OCI-LY1 (cell line): ENCODE measurements around the gene RASSF10.

ENCODE experiments used
- H2AFZ ChIP-seq: fragments of 200-600 bp; sonication (generic), shearing (Covaris generic); 2 replicates; pipeline ENCODE4 v1.6.0; 2014; ENCODE audit warnings: antibody characterized with exemption, mild to moderate bottlenecking, low read length
- H3F3A ChIP-seq: fragments of 200-600 bp; sonication (generic), shearing (Covaris generic); 2 replicates; pipeline ENCODE4 v1.6.0; 2014; ENCODE audit warnings: mild to moderate bottlenecking, antibody characterized with exemption, low read length, moderate library complexity; ENCODE audit not compliant: insufficient read depth
- H3K27ac ChIP-seq: fragments of 200-600 bp; sonication (generic); 2 replicates; pipeline ENCODE4 v1.5.1; 2014; ENCODE audit warnings: low read length, mixed run types, mild to moderate bottlenecking, low read depth; ENCODE audit not compliant: poor library complexity, severe bottlenecking
- H3K27me3 ChIP-seq: fragments of 200-600 bp; sonication (generic); 2 replicates; pipeline ENCODE4 v1.6.0; 2014; ENCODE audit warnings: antibody characterized with exemption, mild to moderate bottlenecking, low read length, moderate library complexity; ENCODE audit not compliant: insufficient read depth
- H3K36me3 ChIP-seq: fragments of 200-600 bp; sonication (generic); 2 replicates; pipeline ENCODE4 v1.6.1; 2014; ENCODE audit warnings: mild to moderate bottlenecking, antibody characterized with exemption, low read length, moderate library complexity, mixed read lengths; ENCODE audit not compliant: insufficient read depth
- H3K4me1 ChIP-seq: fragments of 200-600 bp; sonication (generic); 2 replicates; pipeline ENCODE4 v1.5.1; 2014; ENCODE audit warnings: mild to moderate bottlenecking, low read length, moderate library complexity; ENCODE audit not compliant: insufficient read depth, severe bottlenecking
- H3K4me2 ChIP-seq: fragments of 200-600 bp; sonication (generic), shearing (Covaris generic); 2 replicates; pipeline ENCODE4 v1.6.1; 2014; ENCODE audit warnings: low read length
- H3K4me3 ChIP-seq: fragments of 200-600 bp; sonication (generic); 2 replicates; pipeline ENCODE4 v1.5.1; 2014; ENCODE audit warnings: low read length, low read depth, mild to moderate bottlenecking, mixed read lengths; ENCODE audit not compliant: poor library complexity, severe bottlenecking
- H3K79me2 ChIP-seq: fragments of 200-600 bp; shearing (Covaris generic); 2 replicates; pipeline ENCODE4 v1.6.1; 2016; ENCODE audit warnings: mixed run types, low read length, mixed read lengths; ENCODE audit not compliant: insufficient read depth
- H3K9ac ChIP-seq: fragments of 200-600 bp; sonication (generic), shearing (Covaris generic); 2 replicates; pipeline ENCODE4 v1.6.1; 2014; ENCODE audit warnings: mild to moderate bottlenecking, low read length, mixed read lengths
- H3K9me2 ChIP-seq: fragments of 200-600 bp; sonication (generic), shearing (Covaris generic); 2 replicates; pipeline ENCODE4 v1.6.1; 2014; ENCODE audit warnings: low read depth, mild to moderate bottlenecking, low read length, mixed read lengths
- H3K9me3 ChIP-seq: fragments of 200-600 bp; shearing (Covaris generic); 2 replicates; pipeline ENCODE4 v1.6.1; 2014; ENCODE audit warnings: low read length, mixed read lengths
- H4K20me1 ChIP-seq: fragments of 200-600 bp; sonication (generic), shearing (Covaris generic); 2 replicates; pipeline ENCODE4 v1.6.0; 2016; ENCODE audit warnings: mild to moderate bottlenecking, low read length; ENCODE audit not compliant: insufficient read depth
- EZH2 ChIP-seq: fragments of 200-600 bp; sonication (generic), shearing (Covaris generic); IDR thresholded peaks from 2 replicates; pipeline ENCODE4 v1.8.0; 2017; ENCODE audit warnings: borderline replicate concordance, mixed run types, mild to moderate bottlenecking, antibody characterized with exemption, low read length, moderate library complexity, mixed read lengths
- TF ChIP-seq, protein P1 (sequence below): fragments of 200-600 bp; sonication (generic), shearing (Covaris generic); IDR thresholded peaks from 2 replicates; pipeline ENCODE4 v1.5.1; 2017; ENCODE audit warnings: mild to moderate bottlenecking, antibody characterized with exemption, low read length, moderate library complexity, mixed read lengths

RASSF10 gene

DNA sequence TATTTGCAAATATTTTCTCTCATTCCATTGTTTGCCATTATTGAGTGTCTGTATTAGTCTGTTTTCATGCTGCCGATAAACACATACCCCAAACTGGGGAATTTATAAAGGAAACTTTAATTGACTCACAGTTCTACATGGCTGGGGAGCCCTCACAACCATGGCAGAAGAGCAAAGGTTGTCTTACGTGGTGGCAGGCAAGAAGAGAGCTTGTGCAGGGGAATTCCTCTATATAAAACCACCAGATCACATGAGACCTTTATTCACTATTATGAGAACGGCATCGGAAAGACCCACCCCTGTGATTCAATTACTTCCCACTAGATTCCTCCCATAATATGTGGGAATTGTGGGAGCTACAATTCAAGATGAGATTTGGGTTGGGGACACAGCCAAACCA lies 10.2 kb downstream of the RASSF10 start:
- Histone ChIP-seq H3K27me3 (no peaks in the 10 kb centered on the region), H3K9me3 (no peaks in the 10 kb centered on the region), H3K9me2 (no peaks in the 10 kb centered on the region), H3K27ac (no peak overlapping the region), H3K4me1 (no peaks in the 10 kb centered on the region), H3K36me3 (no peaks in the 10 kb centered on the region), H2AFZ (no peak overlapping the region), H3F3A (no peaks in the 10 kb centered on the region), H3K9ac (no peak overlapping the region), H3K4me2 (no peak overlapping the region), H4K20me1 (no peaks in the 10 kb centered on the region), H3K4me3 (no peak overlapping the region), H3K79me2 (no peaks in the 10 kb centered on the region)
- TF ChIP-seq, protein P1, sequence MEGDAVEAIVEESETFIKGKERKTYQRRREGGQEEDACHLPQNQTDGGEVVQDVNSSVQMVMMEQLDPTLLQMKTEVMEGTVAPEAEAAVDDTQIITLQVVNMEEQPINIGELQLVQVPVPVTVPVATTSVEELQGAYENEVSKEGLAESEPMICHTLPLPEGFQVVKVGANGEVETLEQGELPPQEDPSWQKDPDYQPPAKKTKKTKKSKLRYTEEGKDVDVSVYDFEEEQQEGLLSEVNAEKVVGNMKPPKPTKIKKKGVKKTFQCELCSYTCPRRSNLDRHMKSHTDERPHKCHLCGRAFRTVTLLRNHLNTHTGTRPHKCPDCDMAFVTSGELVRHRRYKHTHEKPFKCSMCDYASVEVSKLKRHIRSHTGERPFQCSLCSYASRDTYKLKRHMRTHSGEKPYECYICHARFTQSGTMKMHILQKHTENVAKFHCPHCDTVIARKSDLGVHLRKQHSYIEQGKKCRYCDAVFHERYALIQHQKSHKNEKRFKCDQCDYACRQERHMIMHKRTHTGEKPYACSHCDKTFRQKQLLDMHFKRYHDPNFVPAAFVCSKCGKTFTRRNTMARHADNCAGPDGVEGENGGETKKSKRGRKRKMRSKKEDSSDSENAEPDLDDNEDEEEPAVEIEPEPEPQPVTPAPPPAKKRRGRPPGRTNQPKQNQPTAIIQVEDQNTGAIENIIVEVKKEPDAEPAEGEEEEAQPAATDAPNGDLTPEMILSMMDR: no peak
- TF ChIP-seq EZH2: no peak

DNA sequence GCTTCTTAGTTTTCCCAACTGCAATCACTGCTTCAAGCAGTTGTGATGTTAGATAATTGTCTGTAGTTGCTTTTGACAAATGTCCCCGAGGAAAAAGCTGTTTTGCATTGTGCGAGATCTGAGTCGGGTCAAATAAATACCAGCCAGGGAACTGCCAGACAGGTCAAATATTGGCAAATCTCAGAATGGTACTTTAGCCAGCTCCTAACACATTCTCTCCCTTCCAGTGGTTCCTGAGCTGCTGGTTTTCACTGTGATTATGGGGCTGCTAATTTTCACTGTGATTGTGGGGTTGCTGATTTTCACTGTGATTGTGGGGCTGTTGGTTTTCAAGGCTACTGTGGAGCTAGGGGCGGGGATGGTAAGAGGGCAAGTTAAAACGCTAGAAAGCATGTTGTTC lies 14.3 kb downstream of the RASSF10 start:
- Histone ChIP-seq H3K9me2 (no peaks in the 10 kb centered on the region), H3K27ac (no peak overlapping the region), H3K27me3 (no peaks in the 10 kb centered on the region), H3K9ac (no peak overlapping the region), H3K9me3 (no peaks in the 10 kb centered on the region), H3K4me2 (no peak overlapping the region), H3K79me2 (no peaks in the 10 kb centered on the region), H3K36me3 (no peaks in the 10 kb centered on the region), H2AFZ (no peak overlapping the region), H4K20me1 (no peaks in the 10 kb centered on the region), H3K4me1 (no peaks in the 10 kb centered on the region), H3K4me3 (no peak overlapping the region), H3F3A (no peaks in the 10 kb centered on the region)
- TF ChIP-seq EZH2: no peak
- TF ChIP-seq, protein P1: no peak

DNA sequence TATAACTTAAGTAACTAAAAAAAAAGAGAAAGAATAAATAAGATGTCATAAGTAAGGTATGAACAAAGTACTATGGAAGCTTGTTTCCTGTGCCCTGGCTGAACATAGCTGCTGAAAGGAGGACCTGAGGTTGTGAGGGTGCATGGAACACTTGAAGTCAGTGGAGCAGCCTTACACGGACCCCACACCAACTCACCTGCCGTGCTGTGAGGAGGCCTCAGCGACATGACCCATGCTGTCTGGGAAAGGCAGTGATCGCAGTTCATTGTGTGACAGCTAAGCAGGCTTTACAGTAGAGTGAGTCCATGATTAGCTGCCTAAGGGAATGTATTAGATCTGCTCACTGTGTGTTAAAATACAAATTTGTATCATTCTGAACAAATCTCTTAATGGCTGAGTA lies 17.6 kb downstream of the RASSF10 start:
- Histone ChIP-seq H4K20me1 (no peaks in the 10 kb centered on the region), H3K27ac (no peak overlapping the region), H3K36me3 (no peaks in the 10 kb centered on the region), H3F3A (no peaks in the 10 kb centered on the region), H3K9me3 (no peaks in the 10 kb centered on the region), H3K4me3 (no peak overlapping the region), H3K4me2 (no peak overlapping the region), H3K9ac (no peak overlapping the region), H3K4me1 (no peaks in the 10 kb centered on the region), H3K79me2 (no peaks in the 10 kb centered on the region), H2AFZ (no peak overlapping the region), H3K27me3 (no peaks in the 10 kb centered on the region), H3K9me2 (no peaks in the 10 kb centered on the region)
- no peak for TF ChIP-seq EZH2
- TF ChIP-seq, protein P1: no peak
